Fibroblast of pulmonary artery (primary cell): Measurements from ENCODE around the gene TMEM108.

Source experiments
- DNase-seq: peaks from one replicate; pipeline ENCODE4 v3.0.0-alpha.2; 2010; ENCODE audit warnings: low read depth
- H3K4me3 ChIP-seq: replicated peaks from 2 replicates; pipeline ENCODE4 v1.5.1; 2011; ENCODE audit warnings: low read depth, mild to moderate bottlenecking, control low read depth, low read length, moderate library complexity
- TF ChIP-seq, protein P1 (sequence below): IDR thresholded peaks from 2 replicates; pipeline ENCODE4 v1.5.1; 2011; ENCODE audit warnings: mild to moderate bottlenecking, control low read depth, low read length, inconsistent platforms; ENCODE audit errors: missing control alignments

TMEM108 gene

GRCh38 chr3:133386876-133387275, 348.7 kb downstream of the TMEM108 start:
- H3K4me3 ChIP-seq = no peak overlapping the region
- TF ChIP-seq, protein P1, sequence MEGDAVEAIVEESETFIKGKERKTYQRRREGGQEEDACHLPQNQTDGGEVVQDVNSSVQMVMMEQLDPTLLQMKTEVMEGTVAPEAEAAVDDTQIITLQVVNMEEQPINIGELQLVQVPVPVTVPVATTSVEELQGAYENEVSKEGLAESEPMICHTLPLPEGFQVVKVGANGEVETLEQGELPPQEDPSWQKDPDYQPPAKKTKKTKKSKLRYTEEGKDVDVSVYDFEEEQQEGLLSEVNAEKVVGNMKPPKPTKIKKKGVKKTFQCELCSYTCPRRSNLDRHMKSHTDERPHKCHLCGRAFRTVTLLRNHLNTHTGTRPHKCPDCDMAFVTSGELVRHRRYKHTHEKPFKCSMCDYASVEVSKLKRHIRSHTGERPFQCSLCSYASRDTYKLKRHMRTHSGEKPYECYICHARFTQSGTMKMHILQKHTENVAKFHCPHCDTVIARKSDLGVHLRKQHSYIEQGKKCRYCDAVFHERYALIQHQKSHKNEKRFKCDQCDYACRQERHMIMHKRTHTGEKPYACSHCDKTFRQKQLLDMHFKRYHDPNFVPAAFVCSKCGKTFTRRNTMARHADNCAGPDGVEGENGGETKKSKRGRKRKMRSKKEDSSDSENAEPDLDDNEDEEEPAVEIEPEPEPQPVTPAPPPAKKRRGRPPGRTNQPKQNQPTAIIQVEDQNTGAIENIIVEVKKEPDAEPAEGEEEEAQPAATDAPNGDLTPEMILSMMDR = no peak
- DNase-seq = no peak

DNA sequence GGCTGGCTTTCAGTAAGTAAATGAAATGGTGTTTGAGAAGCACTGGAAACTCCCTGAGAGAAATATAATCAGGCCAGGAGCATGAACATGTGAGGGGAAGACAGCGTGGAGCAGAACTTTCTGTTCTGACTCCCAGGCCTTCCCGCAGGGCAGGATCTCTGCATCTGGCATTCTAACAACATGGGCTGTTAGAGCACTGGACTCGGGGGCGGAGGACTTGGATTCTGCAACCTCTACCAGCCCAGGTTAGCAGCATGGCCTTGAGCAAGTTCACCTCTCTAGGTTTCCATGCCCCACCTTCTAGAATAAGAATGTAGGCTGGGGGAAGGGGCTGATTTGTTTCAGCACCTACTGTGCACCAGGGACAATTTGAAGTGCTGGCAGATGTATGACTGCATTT, 349.1 kb downstream of the TMEM108 start:
- TF ChIP-seq, protein P1 = no peak
- H3K4me3 ChIP-seq = no peak overlapping the region
- DNase-seq = no peak

DNA sequence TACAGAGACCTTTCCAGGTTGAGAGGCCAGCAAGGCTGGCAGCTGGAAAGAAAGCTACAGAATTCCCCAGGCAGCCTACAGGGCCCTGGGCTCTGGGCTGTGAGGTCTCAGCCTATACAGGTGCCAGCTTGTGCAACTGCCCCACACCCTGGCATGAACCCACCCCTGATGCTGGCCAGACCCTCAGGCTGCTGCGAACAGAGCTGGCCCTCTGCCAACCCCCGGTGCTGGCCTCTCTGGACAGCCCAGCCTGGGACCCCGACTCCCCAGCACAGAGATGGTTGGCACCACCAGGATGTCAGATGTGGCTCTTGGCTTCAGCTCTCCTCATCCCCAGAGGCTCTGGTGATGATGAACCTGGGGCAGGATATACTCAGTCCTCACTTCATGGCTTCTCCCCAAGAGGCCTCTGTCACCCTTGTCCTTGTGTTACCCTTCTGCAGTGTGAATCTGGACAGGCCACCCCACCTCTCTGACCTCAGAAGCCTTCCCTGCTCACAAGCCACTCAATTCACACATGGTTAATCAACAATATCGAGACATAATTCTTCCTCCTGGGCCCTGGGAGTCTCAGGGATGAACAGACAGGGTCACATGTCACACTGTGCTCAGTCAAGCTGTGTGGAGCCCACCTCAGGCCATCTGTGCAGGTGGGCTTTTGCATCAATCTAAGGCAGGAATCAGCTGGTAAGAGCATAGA, 350.7 kb downstream of the TMEM108 start:
- TF ChIP-seq, protein P1 = no peak
- DNase-seq = no peak
- no peak overlapping the region for H3K4me3 ChIP-seq

- TF ChIP-seq, protein P1 = no peak
- H3K4me3 ChIP-seq = no peak overlapping the region
- no peak for DNase-seq
Measured at GRCh38 chr3:133390715-133391114, 352.5 kb downstream of the TMEM108 start.

DNA sequence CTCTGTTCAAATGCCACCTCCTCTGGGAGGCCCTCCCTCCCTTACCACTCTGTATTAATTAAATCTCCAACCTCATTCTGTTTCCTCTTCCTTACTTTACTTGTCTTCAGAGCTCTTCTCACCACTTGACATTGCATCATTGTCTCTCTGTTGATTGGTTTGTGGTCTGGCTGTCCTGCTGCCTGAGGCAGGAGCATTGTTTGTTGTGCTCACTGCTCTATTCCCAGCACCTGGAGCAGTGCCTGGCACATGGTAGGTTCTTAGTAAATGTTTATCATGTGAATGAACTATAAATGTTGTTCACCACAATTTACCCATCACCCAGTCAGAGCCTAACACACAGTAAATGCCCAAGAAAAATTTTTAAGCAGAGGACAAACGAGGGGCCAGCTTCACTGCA, 355.0 kb downstream of the TMEM108 start:
- TF ChIP-seq, protein P1 = no peak
- no peak overlapping the region for H3K4me3 ChIP-seq
- no peak for DNase-seq

- TF ChIP-seq, protein P1 = no peak
- no peak overlapping the region for H3K4me3 ChIP-seq
- peak; percentile 32 for DNase-seq
Measured at GRCh38 chr3:133393691-133394474, 355.7 kb downstream of the TMEM108 start.
